Body of pancreas (tissue), 4 donors: ENCODE measurements around the gene OOSP4A.

Source experiments
- POLR2A ChIP-seq, 3 donors: fragments of 450-650 bp; IDR thresholded peaks; one replicate each; pipeline ENCODE4 v1.6.1; 2016; ENCODE audit warnings: antibody characterized with exemption in 3 of 3, mild to moderate bottlenecking in 2 of 3
- TF ChIP-seq, protein P1 (sequence below), 7 experiments: fragments of 450-650 bp in 4 of 7; fragments of 200-600 bp in 3 of 7; sonication (generic) in 3 of 7; IDR thresholded peaks; one replicate each; pipeline ENCODE4 v1.5.1; 2016 to 2019; ENCODE audit warnings: antibody characterized with exemption in 7 of 7

DNA sequence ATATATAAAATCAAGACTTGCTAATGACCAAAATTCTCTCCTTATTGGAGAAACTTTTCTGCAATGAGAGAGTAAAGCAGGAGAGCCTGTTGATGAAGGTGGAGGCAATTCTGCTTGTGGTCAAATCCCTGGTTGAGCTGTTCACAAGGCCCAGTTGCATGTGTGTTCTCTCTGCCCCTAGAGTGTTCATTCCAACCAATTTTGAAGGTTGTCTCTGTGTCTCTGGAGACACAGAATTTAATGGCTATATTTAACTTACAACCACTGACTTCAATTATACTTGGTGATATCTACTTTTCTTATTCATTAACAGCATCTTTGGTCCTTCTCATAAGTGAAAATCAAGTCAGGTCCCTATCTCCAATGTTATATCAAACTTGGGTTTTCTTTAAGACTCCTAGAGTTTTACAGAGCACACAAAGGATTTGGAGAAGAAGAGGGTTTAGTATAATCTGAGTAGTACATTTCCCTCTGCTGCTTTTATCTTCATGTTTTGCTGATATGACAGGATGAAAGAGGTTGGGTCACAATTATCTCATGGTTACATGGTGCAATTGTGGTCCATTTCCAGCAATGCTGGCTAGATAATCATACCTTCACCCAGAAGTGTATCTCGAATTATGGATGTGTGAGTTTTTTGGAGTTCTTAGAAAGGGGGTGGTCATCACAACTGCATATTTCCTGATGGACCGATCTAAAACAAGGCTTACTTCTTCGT lies 4.0 kb downstream of the OOSP4A start:
- TF ChIP-seq, protein P1, sequence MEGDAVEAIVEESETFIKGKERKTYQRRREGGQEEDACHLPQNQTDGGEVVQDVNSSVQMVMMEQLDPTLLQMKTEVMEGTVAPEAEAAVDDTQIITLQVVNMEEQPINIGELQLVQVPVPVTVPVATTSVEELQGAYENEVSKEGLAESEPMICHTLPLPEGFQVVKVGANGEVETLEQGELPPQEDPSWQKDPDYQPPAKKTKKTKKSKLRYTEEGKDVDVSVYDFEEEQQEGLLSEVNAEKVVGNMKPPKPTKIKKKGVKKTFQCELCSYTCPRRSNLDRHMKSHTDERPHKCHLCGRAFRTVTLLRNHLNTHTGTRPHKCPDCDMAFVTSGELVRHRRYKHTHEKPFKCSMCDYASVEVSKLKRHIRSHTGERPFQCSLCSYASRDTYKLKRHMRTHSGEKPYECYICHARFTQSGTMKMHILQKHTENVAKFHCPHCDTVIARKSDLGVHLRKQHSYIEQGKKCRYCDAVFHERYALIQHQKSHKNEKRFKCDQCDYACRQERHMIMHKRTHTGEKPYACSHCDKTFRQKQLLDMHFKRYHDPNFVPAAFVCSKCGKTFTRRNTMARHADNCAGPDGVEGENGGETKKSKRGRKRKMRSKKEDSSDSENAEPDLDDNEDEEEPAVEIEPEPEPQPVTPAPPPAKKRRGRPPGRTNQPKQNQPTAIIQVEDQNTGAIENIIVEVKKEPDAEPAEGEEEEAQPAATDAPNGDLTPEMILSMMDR (IDR thresholded peaks at IDR 0.05), result no peak
- no peak for TF ChIP-seq POLR2A (IDR thresholded peaks at IDR 0.05)
